GM21526 (cell line): ENCODE data around the gene ADCY1.

Experiments
- ATAC-seq: cut with Tn5 transposase; IDR thresholded peaks from one replicate; pipeline ENCODE4 v1.9.1; 2021; ENCODE audit warnings: moderate library complexity; ENCODE audit not compliant: unreplicated experiment, low FRiP score

Gene ADCY1

DNA sequence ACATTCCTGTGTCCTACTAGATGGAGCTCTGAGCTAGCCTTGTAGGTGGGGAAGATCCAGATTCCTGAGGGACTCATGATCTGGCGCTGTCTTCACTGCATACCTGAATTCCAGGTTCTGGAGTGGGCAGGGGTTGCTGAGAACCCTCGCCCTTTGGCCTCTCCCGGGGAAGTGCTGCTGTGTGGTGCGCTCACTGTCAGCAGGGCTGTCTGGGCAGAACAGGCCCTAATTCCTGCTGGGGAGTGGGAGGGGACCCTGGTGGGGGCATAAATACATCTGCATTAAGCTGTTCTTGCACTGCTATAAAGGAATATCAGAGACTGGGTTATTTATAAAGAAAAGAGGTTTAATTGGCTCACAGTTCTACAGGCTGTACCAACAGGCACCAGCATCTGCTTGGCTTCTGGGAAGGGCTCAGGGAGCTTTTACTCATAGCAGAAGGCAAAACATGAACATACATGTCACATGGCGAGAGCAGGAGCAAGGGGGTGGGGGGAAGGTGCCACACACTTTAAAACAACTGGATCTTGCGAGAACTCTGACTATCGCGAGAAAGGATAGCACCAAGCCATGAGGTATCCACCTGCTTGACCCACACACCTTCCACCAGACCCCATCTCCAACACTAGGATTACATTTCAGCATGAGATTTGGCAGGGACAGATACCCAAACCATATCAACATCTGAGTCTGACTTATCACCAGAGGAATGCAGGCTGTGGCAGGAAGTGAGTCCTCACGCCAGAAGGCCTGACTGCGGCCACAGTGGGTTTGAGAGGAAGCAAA lies 115.0 kb downstream of the ADCY1 start:
- no peak for ATAC-seq

DNA sequence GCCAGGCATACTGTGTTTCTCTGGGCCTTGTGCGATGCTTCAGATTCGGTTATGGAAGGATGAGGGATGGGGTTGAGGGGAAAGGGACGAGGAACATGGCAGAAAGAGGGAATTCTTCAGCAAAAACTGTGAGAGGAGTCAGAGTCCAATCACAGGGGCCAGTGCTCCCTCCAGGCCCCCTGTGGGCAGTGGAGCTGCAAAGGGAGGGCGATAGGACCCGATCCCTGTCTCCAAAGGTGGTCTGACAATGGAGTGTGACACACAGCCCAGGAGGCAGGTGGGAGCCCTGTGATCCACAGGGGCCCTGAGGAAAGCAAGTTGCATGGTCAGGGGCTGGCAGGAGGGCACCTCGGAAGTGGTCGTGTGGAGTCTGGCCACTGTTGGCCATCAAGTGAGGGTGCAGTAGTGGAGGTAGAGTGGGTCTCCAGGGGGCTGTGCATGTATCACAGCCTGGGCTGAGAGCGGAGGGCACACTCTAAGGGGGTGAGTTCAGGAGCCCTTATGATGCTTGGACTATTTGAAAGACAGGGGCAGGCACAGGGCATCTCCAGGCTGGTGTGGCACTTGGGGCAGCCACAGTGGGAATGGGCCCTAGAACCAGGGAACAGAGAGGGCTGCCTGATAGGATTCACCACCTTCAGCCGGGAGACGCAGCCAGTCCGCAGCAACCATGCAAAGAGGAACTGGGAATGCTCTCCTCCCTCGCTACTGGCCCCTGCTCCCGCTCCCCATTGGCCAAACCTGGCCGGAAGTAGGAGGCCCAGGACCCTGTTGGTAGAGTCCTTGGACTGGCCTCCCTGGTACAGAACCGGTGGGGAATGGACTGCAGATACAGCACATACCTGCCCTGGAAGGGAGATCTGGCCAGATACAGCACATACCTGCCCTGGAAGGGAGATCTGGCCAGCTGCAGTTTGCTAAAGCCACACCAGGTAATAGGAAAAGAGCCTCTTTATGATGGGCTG lies 115.9 kb downstream of the ADCY1 start:
- ATAC-seq: no peak

DNA sequence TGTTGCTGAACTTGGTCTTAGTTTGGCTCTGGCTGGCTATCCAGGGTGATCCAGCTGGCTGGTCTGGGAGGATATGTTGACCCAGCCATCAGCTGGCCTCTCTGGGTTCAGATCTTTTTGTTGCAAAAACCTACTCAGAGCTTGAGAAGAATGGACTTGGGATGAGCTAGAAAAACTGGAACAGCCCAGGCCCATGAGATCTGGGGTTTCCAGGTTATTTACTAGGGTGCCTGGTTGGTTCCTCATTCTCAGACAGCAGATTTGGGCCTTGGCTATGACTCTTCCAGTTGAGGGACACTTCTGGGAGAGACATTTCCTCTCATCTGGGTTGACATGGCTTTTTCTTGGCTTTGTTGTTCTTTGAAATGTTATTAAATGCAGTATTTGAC lies 116.6 kb downstream of the ADCY1 start:
- no peak for ATAC-seq

GRCh38 chr7:45691155-45691656 lies 117.0 kb downstream of the ADCY1 start:
- no peak for ATAC-seq

DNA sequence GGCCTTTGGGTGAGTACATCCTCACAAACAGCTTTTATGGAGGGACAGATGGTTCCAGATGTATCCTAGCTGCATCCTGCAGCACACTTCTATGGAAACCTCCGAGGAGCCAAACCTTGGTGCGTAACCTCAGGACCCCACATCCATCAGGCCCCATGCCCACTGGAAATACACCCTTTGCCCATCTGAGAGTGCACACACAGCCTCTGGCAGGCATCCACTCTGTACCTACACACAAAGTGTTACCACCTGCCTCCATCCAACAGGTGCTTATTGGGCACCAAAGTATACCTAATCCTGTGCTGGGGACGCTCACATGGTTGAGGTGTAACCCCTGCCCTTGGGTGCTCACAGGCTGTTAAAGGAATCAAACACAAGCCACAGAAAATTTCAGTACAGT lies 117.9 kb downstream of the ADCY1 start:
- no peak for ATAC-seq

DNA sequence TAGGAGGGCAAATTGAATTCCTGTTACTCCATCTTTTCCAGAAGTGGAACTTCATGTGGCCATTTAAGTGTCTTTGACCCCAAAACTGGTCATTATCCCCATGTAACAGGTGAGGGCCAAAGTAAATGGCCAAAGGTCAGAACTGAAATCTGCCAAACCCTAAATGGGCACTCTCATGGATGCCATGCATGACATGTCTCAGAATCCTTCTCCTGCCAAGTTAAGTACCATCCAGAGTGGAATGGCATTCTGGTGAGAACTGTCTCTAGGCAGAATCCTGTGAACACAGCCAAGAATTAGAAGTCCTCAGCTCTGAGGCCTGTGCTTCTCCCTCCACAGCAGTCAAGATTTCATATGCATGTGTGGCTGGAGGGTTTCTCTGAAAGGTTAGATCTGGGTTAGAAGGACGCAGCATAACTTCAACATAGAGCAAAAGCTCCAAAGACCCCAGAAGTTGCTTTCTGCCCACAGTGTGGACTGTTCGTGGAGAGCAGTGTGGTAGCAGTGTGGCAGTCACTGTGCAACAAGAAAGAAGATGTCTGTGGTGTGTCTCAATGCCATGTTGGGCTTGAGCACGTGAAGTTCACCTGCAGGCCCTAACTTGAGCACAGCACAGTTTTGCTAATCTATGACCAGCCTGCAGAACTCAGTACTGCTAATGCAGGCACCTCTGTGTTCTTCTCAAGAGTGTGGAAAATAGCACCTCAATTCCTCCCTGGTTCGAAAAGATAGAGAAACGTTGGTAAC lies 121.3 kb downstream of the ADCY1 start:
- no peak for ATAC-seq

- ATAC-seq: no peak
Observed at GRCh38 chr7:45696476-45696875, 122.3 kb downstream of the ADCY1 start.

- ATAC-seq: no peak
Observed at GRCh38 chr7:45697576-45698136, 123.5 kb downstream of the ADCY1 start.

GRCh38 chr7:45698303-45699014 lies 124.3 kb downstream of the ADCY1 start:
- ATAC-seq: no peak

DNA sequence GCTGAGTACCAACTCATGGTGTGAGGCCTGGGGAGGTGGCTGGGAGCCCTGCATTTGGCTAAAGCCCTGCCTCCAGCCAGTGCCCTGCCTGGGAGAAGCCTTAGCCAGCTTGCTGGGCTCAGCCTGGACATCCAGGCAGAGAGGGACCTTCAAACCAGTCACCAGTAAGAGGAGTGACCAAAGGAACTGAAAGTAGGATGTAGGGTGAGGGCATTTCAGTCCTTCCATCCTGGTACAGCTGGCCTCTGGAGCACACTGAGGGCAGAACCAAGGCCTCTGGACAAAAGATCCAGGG lies 124.8 kb downstream of the ADCY1 start:
- ATAC-seq: no peak

DNA sequence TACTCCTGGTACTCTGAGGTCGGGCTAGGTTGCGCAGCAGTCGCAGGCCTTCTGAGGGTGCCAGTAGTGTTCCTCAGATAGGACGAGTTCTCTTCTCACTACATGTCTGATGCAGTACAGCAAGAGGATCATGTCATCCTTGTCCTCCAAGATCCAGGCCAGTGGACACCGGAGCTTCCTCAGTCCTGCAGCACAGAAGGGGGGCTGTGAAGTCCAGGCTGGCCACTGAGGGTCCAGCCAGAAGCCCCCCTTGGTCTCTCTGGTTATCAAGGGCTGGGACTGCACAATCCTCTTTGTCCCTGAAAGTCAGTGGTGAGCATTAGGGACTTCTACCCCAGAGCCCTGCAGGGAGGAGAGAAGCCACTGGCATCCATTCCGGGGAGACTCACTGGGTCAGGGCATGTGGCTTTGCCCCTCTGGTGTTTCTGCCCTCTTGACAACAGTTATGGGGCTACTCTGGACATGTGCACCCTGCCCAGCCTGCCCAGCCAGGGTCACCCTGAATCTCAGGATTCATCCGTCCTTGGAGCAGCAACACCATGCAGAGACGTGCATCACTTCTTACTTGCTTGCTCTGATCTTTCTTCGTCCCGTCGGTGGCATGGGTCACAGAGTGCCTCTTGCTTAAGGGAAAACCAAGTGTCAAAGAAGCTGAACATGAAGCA lies 125.7 kb downstream of the ADCY1 start:
- ATAC-seq: no peak

- no peak for ATAC-seq
Observed at GRCh38 chr7:45700556-45700955, 126.4 kb downstream of the ADCY1 start.

DNA sequence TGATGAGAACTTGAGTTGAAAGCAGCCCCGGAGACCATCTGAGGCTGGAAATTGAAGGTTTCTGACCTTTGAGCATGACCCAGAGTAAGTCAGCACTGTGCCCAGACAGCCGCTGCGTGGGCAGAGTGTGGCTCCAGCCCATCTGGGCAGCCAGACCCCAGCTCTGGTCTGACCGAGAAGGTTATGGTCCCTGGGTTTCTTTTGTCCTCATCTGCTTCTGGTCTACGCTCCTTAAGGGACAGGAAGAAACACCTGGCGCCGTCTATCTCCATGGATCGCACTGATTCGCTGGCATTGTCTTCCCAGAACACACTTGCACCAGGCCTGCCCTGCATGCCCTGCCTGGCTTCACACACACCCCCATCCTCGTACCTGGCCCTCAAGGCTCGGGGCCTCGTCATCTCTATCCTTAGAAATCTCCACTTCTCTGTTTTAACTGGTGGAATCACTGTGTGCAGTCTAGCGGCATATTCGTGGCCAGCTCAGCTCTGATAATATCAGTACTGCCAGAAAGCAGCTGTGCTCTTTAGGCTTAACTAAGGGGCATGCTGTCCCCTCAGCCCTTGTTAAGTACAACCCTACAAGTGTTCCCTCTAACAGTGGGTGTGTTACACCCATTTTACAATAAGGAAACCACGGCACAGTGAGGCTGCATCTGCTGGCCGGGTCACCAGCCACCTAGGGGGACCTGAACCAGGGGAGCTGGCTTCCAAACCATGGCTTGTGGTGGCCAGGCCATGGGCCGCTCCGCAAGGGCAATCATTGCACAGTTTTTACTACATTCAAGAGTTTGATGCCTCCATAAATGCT lies 127.7 kb downstream of the ADCY1 start:
- ATAC-seq: no peak

- ATAC-seq: no peak
Observed at GRCh38 chr7:45702751-45703150, 128.6 kb downstream of the ADCY1 start.

DNA sequence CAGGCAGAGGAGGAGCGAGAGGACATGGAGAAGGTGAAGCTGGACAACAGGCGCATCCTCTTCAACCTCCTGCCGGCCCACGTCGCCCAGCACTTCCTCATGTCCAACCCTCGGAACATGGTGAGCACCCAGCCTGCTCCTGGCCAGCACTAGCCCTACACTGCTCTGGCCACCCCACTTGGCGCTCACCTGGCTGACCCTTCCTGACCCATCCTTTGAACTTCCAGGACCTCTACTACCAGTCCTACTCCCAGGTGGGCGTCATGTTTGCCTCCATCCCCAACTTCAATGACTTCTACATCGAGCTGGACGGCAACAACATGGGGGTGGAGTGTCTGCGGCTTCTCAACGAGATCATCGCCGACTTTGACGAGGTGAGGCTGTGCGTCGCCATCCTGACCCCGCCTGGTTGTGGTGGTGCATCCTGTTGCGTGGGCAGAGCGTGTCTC lies 129.2 kb downstream of the ADCY1 start:
- ATAC-seq: no peak

DNA sequence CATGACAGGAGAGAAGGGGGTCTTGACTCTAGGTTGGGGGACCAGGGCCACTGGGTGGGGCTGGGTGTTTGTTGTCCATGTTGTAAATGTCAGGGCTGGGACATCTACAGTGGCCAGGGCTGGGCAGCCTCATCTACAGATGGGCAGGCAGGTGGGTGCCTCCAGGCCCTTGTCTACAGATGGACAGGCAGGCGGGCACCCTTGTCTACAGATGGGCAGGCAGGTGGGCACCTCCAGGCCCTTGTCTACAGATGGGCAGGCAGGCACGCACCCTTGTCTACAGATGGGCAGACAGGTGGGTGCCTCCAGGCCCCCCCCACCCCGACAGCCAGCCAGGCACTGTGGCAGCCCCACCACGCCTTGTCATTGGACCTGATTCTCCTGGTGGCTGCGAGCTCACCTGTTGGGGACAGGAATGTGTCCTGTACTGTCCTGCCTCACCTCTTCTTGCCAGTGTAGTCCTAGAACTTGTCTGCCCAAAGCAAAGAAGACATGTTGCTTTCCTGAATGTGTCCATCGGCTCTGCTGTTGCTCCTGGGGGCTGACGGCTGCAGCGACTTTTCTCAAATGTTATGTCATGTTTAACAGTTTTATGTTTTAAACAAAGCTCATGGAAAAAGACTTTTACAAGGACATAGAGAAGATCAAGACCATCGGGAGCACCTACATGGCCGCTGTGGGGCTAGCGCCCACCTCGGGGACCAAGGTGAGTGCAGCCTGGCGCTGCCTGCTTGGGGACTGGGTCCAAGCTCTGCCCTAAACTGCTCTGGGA lies 129.9 kb downstream of the ADCY1 start:
- ATAC-seq: no peak

GRCh38 chr7:45704683-45705016 lies 130.5 kb downstream of the ADCY1 start:
- no peak for ATAC-seq
